Fibroblast of skin of abdomen (primary cell): ENCODE data around the gene IL20. TPM values are rescaled to one million over a fixed set of nuclear protein-coding genes. Genes with fewer than 3 reads are reported as not detected.

Experiments
- DNase-seq: peaks from one replicate; pipeline ENCODE4 v3.0.0-alpha.2; 2013
- polyA plus RNA-seq, 2 experiments: library from polyadenylated mRNA; unstranded; fragments of 120-200 nt; gene quantifications; one replicate each; pipeline ENCODE4 v1.2.1, GENCODE V29; 2013; ENCODE audit not compliant: insufficient read length in 2 of 2

IL20 gene, protein sequence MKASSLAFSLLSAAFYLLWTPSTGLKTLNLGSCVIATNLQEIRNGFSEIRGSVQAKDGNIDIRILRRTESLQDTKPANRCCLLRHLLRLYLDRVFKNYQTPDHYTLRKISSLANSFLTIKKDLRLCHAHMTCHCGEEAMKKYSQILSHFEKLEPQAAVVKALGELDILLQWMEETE
- polyA plus RNA-seq (2013, experiment 1 of 2; ENCODE audit: insufficient read length), result not detected
- polyA plus RNA-seq (2013, experiment 2 of 2; ENCODE audit: insufficient read length), result not detected

DNA sequence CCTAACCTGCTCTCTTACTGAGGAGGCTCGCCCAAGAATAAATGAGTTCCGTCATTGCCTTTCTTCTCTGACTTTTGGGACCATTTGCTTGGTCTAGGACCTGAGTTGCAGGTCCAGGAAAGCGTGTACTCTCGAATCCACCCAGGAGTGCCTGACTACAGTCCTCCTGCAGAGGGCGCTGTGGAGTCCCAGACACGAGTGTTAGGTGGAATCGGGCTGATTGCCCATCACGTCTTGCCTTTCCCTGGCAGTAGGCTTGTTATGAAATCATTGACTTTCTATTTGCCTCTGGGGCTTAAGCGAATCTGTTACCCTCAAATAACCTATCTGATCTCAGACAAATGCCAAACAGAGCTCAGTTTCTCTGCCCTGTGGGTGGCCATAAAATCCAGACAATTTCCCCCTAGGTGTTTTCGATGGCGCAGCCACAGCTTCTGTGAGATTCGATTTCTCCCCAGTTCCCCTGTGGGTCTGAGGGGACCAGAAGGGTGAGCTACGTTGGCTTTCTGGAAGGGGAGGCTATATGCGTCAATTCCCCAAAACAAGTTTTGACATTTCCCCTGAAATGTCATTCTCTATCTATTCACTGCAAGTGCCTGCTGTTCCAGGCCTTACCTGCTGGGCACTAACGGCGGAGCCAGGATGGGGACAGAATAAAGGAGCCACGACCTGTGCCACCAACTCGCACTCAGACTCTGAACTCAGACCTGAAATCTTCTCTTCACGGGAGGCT, at the start of gene IL20:
Gene IL20 (plus strand): TSS at position 685 of the 733 bp plus-strand sequence. CDS start 230 bp downstream, outside the sequence.
- DNase-seq, result peak; percentile 75

DNA sequence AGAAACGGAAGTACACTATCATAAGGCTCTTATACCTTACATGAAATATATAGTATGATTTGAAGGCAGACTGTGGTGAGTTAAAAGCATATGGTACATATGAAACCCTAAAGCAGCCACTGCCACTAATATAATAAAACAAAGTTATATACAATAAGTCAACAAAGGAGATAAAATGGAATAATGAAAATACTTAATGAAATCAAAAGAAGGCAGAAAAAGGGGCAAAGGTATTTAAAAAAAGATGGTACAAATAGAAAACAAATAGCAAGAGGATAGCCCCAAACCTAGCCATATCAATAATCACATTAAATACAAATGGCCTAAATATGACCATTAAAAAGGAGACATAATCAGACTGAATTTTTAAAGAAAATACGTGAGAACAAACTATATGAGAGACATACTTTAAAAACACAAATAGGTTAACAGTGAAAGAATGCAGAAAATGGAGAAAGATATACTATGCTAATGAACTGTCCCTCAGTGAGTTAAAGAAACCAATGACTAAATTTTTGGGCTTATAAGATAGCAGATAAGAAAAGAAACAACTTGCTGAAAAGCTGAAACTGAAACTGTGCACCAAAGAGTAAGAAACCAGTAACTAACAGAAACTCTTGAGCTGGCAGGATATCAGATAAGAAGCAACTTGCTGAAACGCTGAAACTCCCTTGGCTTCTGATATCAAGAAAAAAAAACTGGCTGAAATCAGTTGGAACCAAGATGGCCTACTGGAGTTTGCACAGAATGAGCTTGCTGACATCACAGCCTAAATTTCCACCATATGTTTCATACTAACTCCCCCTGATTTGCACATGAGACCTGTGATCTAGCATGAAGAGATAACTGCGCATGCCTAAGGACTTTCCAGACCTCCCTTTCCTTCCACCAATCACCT, 48.8 kb upstream of the IL20 start:
- DNase-seq, result no peak

DNA sequence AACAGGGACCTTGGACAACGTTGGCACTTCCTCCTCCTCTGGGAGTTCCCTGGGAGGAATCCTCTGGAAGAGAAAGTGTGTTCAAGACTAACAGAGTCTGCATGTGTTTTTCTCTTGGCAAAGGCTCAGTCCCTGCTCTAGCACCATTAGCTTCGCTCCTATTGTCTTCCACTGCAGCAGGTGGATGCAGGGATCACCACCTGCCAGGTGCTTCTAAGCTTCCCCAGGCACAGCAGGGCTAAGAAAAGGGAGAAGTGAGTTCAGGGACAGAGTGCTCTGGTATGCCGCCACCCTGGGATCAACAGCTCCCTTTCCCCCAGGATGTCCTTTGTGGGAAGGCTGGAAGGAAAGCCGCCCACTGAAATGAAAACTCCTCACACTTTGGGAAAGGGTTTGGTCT, 43.9 kb upstream of the IL20 start:
- no peak for DNase-seq

DNA sequence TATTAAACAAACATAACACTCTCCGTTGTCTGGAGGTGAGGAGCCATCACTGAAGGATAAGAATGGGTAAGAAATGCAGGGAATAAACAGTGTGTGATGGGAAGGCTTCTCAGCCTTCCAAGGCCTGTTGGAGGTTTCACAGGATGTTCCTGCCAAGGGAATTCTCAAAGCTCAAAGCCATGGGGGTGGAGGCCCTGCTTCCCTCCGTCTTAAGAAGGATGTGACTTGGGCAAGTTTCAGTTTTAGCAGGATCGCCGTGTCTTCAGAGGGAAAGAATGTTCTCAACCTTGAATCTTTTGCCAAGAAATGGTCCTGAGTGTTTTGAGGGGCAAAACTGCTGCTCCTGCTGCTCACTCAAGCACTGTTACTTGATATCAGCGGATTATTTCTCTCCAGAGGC, 41.7 kb upstream of the IL20 start:
- peak; percentile 50 for DNase-seq

DNA sequence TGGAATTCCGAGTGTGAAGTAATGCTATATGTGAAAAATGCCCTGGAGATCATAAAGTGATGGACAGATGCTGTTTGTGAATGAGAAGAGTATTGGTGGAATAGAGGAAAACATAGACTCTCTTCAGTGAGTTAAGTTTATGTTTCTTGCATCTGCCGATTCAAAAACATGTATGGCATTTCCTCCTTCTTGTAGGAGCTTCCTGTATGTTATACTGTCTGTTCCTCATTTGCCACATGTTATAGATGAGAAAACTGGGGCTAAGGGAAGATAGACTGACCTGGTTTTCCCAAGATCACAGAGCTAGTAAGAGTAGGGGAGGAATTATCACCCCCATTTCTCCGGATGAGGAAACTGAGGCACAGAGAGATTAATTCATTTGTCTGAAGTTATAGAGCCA, 41.1 kb upstream of the IL20 start:
- DNase-seq, result peak; percentile 55

DNA sequence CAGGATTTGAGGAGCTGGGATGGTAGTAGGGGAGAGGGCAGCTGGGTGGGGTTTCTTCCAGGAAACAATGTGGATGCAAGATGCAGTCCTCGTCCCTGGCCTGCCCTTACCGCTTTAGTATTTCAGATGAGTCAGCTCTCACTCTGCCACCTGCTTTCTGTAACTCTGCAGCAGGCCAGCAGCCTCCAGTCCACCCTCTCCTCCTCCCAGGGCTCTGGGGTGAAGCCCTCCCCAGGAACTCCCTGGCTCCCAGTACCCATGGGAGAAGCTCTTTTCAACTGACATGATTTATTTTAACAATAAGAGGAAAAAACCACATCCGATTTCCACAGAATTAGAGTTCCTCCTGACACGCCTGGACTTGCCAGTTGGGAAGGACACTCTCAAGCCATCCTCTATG, 39.0 kb upstream of the IL20 start:
- no peak for DNase-seq

DNA sequence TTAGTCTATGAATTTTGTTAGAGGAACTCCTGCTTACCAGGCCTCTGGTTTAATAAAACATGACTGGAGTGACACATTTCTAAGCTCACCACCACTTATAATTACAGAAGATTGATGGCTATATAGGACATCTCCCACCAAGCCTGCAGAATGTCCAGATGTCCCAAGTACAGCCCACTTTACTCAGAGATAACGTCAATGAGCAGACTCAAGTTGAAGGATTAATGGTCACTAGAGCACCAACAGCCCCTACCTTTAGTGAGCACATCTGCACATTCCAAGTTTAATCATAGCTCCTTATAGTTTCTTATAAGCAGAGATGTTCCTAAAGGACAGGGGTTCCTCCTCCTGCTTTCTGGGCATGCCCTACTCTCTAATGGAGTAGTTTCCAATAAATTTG, 37.4 kb upstream of the IL20 start:
- no peak for DNase-seq

DNA sequence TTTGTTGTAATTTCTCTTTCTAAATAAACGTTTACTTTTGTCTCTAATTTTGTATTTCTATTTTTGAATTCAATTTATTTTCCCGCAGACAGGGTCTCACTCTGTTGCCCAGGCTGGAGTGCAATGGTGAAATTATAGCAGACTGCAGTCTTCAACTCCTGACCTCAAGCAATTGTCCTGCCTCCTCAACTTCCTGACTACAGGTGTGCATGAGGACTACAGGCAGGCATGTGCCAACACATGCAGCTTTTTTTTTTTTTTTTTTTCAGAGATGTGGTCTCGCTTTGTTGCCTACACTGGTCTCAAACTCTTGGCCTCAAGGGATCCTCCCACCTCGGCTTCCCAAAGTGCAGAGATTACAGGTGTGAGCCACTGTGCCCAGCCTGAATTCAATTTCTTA, 36.7 kb upstream of the IL20 start:
- DNase-seq, result no peak

DNA sequence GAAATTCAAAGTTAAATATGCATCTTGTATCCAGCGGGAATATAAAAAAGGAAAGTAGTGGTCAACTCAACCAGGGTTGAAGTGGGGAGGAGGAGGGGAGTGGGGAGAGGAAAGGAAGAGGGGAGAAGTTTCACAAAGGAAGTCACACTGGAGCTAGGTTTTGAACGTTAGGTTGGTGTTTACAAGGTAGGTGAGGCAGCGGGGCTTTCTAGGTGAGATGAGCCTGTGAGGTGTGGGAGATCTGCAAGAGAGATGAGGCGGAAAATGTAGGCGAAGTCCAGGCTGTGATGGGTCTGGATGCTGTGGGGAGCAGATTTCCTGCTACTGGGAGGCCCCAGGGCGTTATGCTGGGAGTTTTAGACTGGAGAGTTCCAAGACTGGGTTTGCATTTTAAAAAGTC, 36.1 kb upstream of the IL20 start:
- no peak for DNase-seq

DNA sequence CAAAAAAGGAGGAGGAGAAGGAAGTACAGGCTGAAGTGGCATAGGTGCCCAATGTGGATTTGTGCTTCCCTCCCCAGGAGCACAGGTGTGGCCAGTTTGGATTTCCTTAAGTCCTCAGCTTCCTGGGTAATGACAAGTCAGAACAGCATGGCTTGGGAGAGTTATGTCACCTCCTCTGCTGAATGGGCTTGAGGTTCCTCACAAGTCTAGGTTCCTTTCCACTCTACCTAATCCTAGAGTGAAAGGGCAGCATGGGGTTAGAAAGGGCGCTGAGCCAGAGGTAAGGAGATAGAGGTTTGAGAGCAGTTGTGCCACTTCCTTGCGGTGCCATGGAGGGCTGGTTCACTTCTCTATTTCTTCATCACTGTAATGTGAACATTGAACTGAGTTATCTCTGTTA, 35.5 kb upstream of the IL20 start:
- DNase-seq, result no peak

DNA sequence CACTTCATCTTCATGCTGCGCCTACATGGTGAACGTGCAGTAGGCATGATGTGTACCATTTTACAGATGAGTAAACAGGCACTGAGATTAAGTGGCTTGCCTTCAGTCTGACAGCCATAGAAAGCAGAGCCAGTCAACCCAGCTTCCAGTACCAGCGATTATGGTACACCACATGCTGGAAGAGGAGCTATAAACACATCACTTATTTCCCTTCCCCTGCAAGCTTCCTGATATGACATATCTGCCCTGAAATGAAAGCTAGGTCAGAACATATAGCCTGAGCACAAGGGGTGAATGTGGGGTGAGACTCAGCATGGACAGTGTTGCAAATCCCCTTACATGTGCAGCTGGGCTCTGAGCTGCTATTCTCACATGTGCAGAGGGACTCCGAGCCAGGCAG, 33.8 kb upstream of the IL20 start:
- no peak for DNase-seq

DNA sequence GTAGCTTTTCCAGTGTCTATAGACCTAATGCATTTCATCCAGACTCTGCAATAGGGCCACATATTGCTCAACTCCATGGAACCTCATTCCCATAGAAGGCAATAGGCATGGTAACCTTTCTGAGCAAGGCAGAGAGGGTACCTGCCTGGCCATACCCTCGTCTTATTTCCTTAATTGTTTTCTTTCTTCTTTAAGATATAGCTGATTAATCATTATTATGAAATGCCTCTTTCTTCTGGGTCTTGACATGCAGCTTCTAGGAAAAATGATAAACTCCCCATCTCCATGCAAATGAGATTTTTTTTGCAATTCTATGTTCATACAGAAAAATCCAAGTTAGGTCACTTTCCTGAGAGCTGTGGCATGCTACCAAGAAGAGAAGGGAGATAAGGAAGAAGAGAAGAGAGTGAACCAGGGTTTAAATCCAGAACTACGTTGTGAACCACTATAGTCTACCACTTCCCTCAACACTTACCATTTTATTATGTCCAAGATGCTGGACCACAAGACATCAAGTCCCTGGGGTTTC, 33.0 kb upstream of the IL20 start:
- no peak for DNase-seq

DNA sequence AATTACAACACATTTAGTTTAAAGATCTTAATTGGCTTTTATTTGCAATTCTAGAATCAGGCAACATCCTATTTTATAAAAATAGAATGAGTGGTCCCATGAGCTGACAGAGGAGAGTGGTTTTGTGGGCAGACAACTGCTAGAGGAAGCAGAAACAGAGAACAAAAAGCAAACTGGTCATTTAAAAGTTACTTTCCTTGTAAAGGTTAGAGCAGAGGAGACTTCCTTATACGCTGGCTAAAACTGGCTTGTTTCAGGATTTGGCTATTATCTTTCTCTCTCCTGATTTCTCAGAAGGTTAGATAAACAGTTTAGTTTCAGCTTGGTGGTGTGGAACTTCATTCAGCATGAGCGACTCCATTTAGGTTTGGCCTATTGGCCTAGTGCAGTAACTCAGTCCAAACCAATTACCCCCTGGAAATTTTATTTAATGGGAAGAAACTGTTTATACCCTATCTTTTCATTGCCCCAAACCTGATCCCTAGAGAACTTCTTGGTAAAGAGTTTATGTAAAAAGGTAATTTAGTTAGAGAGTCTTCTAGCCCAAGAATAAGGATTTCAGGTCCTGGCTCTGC, 32.2 kb upstream of the IL20 start:
- no peak for DNase-seq

DNA sequence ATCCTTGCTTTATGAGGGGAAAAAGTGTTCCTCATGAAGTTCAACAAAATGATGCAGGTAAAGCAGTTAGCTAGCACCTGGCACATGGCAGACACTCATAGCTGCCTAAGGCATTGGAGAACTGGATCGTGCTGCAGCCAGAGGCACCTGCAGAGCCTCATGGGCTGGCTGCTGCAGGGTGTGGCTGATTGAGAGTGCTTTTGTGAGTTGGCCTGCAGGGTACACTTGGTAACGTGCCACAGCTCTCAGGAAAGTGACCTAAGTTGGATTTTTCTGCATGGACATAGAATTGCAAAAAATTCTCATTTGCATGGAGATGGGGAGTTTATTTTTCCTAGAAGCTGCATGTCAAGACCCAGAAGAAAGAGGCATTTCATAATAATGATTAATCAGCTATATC, 31.6 kb upstream of the IL20 start:
- no peak for DNase-seq

DNA sequence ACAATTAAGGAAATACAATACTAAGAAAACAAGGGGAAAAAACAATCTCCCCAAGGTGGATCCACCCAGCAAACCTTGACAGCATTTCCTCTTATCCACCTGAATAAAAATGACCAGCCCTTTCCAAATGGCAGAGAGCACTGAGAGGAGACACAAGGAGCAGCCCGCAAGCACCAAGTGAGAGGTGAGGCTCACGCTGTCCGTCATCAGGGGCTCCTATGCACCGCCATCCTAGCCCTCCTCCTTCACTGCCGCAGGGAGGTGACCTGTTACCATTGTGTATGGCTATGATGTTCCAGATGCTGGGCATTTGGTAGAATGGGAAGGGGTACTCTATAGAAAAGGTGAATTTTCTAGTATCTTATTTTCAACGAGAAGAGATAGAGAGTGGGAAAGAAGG, 31.2 kb upstream of the IL20 start:
- DNase-seq, result no peak

DNA sequence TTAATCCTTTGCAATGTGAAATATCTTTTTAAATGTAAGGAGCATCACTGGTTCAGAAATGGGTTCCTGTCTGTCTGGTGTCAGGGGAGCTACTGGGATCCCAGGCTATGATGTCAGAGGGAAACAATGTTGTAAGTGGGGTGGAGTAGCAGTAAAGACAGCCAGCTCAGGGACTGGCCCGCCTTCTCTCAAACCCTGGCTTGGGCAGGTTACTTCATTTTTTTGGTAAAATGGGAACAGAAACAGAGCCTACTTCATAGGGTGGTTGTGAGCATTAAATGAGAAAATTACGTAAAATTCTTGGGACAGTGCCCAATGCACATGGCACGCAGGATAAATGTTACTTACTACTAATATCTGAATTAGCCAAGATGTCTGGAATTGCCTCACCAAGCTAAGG, 30.7 kb upstream of the IL20 start:
- no peak for DNase-seq

DNA sequence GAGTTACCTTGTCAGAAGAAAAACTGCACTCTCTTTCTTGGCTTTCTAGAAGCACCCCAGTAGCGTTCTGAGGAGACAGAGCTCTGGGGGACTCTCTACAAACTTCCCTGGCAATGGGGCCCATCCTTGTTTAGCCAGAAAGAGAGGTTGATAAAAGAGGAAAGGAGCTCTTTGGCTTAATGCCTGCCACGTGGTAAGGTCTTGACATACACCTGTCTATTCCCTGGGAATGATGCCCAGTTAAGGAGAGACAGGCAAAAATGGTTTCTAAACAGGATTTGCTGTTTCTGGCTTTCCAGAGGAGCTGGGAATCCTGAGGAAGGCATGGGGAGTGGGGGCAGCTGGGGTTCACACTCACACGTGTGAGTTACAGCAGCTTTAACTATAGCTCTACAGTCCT, 30.2 kb upstream of the IL20 start:
- no peak for DNase-seq

DNA sequence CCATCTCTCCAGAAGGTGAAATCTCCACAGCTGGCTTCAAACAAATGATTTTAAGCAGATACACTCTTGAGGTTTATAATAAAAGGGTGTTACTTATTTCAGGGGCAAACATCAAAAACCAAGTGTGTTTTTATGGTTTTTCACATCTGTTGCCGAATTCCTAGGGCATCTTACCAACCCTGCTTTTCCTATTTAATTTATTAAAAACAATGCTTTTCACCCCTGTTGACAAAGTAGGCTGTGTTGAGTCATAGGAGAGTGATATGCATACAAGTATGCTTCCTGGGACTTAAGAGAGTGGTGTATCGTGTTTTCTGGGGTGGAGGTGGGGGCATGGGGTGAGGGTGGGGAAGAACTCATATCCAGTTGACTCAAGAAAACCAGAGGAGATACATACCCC, 29.3 kb upstream of the IL20 start:
- DNase-seq, result peak; percentile 51

DNA sequence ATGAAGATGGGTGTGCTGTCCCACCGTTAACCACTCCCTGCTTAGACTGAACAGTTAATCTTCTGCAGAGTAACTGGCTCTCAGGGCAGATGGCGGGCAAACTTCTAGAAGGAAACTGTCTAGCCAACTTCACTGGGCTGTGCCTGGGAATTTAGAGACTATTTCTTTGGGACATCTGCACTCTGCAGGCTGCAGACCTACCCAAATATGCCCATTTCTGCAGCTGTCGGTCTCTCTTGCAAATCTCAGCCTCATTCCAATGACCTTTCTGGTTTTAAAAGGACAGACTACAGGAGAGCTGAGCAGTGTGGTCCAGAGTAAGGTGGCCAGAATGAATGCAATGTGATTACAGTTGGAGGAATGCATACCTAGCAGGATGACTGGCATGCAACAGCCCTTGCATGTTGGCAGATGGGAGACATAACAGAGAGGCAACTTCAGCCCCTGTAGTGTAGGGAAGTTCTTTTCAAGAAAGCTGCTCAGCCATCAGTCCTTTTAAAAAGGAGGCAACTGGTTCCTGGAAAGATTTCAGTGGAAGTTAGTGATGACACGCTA, 26.3 kb upstream of the IL20 start:
- peak; percentile 31 for DNase-seq

DNA sequence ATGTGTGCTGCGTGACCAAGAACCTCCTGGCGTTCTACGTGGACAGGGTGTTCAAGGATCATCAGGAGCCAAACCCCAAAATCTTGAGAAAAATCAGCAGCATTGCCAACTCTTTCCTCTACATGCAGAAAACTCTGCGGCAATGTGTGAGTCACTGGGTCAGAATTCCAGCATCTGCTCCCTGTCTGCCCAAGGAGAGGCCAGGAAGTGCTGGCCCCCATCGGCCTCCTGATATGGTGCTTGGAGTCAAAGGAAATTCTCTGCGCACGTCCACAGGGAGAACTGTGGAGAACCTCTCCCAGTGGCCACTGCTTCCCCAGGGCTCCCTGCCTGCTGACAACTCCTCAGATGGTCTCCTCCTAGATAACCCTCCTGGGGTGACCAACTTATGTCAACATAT, 25.6 kb upstream of the IL20 start:
- peak; percentile 85 for DNase-seq

DNA sequence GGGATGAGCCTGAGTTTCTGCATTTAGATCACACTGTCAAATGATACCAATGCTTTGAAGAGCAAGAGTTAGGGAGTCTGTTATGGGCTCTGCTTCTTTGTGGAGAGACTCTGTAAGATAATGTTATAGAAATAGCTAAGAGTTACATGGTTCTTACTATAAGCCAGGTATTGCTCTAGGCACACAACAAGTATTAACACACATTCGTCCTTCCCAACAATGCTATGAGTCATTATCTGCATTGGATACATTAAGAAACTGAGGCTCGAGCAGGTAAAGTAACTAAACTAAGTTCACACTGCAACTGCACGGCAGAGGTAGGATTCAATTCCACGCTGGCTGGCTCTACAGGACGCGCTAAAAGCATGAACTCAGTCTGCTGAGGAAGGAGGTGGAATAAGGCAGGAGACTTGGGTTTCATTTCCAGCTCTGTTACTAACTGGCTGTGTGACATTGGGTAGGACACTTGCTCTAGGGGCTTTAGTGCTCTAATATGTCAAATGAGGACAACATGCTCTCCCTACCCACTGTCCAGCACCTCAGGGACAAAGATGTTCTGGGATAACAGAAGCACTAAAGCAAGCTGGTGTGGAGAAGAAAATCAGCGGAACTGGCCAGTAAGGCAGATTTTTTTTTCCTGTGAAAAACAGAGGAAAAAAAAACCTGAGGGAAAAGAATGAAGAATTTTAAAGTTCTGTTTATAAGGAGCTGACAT, 23.7 kb upstream of the IL20 start:
- DNase-seq, result no peak

DNA sequence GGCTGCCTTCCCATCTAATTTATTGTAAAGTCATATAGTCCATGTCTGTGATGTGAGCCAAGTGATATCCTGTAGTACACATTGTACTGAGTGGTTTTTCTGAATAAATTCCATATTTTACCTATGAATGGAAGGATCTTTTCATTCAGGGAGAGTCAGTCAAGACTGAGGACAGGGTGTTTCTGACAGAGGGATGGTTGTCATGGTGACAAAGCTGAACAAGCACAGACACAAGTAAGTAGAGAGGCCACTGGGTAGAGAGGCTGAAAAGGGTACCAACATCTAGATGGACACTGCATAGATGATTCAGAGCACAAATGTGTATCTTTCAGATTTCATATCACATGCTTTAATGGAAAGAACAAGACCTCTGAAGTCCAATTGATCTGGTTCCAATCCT, 22.6 kb upstream of the IL20 start:
- DNase-seq, result no peak
